PC-9 (cell line): ENCODE results near the gene ETV2.

Source experiments
- CTCF ChIP-seq: fragments of 200-600 bp; sonication (generic); conservative IDR thresholded peaks from 2 replicates; pipeline ENCODE4 v1.6.1; 2017; ENCODE audit warnings: mixed run types, antibody characterized with exemption, mild to moderate bottlenecking, moderate library complexity
- EZH2 ChIP-seq: fragments of 200-600 bp; sonication (generic); IDR thresholded peaks from 2 replicates; pipeline ENCODE4 v1.8.0; 2017; ENCODE audit warnings: antibody characterized with exemption, low read depth

GRCh38 chr19:35644987-35645679, 3.6 kb downstream of the ETV2 start:
- no peak for TF ChIP-seq CTCF
- TF ChIP-seq EZH2, result no peak
